ENCODE results near the gene MT1H.

DNA sequence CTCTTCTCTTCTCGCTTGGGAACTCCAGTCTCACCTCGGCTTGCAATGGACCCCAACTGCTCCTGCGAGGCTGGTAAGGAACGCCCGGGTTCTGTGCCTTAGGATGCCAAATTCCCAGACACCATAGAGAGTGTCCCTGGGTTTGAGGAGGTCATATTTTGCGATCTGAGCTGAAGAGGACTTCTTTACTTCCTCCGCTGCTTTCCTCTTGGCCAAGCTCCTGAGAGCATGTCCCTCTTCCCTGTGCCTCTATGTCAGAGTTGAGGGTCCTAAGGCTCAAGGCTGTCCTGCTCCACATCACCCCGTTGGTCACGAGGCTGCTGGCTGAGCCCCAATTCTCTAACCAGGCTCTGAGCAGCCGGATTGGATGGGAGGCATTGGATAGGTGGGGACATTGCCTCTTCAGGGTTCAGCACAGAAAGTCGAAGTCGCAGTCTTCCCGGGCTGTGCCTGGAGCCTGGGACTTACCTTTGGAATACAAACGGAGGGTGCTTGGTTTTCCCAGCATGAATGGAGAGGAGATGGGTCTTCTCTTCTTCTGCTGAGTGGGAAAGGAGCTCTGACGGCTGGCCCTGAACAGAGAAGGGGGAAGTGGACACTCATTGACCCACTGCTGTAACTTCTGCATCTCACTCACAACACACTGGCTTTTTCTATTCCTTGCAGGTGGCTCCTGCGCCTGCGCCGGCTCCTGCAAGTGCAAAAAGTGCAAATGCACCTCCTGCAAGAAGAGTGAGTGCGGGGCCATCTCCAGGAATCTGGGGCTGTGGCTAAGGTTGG, 416 bp downstream of the MT1H start:
- TF ChIP-seq CTCF (IDR thresholded peaks at IDR 0.05) (no peak), EZH2 (IDR thresholded peaks at IDR 0.05; ENCODE audit: borderline replicate concordance, insufficient read depth, low read depth, low read length, poor library complexity, severe bottlenecking) (no peak)

Measured in B cell (primary cell).